ENCODE results near the gene CRYBG1.
"Not testable (repeated sequence)": the region's sequence is repeated elsewhere in the genome, so short reads cannot be mapped to it uniquely, and the experiment has no call there.

Gene CRYBG1

DNA sequence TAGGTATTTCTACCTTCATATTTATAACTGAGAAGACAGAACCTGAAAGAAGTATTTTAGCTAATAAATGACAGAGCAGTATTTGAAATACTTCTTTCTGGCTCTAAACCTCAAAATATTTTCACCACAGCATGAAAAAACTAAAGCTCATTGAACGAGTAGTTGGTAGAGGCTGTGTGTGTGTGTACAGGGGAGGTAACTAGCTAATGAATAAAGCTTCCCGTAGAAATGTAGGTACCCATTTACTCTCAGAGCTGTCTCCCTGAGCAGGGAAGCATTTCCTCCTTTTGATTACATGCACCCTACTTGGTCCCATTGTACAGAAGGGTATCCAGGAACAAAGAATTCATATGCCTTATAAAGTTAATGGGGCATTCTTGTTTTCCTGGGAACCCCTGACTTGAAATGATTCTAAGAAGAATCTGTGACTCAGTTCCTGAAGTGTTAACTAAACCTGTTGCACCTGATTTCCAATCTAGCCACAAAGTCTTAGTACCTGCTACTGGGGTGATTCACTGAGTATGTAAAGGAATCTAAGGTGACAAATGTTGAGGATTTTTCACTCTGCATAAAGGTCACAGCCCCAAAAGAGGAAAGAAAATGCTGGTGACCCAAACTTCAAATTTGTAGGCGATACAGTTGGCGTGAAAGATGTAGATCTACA lies 12.5 kb downstream of the CRYBG1 start:
- no peak for DNase-seq (ENCODE audit: low spot score)

DNA sequence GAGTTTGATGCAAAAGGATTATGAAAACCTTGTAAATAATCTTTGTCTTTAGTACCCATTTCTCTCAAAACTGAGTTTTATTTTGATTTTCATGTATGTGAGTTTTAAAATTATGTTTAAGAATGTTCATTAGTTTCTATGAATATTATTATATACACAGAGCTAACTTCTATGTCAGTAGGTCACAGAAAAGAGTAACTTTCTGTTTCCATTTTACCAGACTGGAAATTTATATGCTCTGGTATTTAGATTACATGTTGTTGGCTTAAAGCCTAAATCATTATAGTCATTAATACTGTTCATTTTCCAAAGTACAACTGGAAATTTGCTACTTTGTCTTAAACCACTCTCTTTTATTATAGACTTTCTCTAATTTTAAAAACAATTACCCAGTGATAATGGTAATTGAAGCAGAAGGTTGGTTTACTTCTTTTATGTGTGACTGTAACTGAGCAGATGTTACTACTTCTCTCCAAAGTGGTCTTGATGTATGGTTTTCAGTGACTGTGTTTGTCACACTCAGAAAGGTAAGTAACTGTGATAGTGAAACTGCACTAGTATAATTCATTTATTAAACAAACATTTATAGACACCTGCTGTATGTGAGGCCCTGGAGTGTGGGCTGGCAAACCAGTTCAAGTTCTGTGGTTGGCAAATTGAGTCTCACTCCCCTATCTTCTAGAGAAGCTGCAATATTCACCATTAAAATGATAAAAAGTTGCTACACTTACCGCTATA lies 13.2 kb downstream of the CRYBG1 start:
- no peak for DNase-seq (ENCODE audit: low spot score)

DNA sequence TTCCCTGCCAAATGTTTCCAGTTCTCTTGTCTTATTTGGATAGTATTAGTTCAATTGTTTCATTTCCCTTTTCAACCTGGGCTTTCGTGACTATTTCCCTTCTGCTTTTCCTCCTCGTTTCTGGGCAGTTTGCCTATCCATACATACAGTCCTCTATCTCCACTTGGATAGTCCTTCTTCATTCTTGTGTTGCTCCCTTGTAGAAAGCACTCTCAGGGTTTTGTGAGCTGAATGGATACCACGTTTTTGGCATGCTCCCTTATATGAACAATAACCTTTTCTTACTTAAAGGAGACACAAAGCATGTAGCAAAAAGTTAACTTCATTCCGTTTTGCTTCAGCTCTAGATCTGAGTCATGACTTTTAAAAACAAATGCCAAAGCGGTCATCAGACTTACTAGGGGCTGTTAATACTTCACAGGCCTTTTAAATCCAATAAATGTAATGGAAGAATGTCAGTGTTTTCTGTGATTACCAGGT lies 16.6 kb downstream of the CRYBG1 start:
- no peak for DNase-seq (ENCODE audit: low spot score)

DNA sequence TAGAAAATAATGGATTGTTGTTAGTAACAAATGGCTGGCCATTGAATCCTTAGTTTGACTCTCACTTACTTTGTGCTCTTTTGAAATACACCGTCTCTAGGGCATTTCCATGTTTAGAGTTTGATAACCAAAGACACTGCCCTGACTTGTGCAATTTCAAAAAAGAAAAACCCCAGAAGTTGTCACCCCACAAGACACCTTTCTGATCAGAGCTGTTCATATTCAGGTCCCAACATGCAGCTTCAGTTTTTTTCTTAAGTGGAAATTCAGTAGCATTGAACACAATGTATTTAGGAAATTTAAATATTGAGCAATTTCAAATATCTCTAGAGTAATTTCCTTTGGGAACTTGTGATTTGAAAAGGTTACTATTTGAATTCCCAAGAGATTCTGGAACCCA lies 19.4 kb downstream of the CRYBG1 start:
- DNase-seq (ENCODE audit: low spot score), result no peak

DNA sequence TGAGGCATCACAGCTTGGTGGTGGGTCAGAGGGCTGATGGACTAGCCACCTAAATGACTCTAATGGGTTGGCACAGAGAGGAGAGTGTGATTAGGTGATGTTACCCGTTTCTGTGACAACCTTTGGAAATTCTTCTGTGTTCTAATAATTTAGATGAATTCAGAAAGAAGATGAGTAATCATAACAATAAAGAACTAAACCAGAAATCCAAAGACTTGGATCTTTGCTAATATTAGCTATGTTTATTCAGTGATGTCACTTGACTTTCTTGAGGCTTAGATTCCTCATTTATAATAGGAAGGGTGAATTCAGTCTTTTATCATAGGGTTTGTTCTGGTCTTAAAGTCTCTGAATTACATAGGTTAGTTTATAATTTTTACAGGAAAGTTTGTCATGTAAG lies 19.9 kb downstream of the CRYBG1 start:
- DNase-seq (ENCODE audit: low spot score), result no peak

DNA sequence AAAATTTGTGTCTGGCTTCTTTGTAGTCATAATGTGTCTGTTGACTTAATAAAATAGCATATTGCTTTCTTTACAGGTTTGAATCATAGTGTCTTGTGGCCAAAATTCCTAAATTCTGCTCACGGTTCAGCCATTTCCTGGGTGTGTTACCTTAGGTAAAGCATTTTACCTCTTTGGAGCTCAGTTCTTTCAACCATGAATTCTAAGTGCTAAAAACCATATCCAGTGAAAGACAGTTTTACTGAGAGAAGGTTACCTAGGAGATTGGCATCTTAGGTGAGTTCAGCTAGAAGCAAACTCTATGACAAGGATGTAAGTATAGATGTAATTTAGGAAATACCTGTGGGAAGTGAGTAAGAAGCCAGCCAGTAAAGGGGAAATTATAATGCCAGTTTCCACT lies 20.7 kb downstream of the CRYBG1 start:
- no peak for DNase-seq (ENCODE audit: low spot score)

DNA sequence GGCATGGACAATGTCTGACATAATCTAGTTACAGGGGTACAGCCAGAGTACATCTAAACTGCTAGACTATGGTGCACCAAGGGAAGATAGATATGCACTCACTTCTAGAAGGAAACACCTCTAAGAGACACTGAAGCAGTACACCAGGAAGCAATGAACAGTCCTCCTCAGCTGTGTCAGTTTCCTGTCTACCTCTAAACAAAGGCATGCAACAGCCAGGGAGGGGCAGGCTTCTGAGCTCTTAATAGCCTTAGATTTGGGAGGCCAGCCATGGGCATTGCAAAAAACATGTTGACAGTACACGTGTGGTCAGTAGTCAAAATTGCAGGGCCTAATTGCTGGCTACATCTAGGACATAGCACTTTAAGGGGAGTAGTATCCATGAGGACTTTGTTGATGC lies 21.4 kb downstream of the CRYBG1 start:
- no peak for DNase-seq (ENCODE audit: low spot score)

DNA sequence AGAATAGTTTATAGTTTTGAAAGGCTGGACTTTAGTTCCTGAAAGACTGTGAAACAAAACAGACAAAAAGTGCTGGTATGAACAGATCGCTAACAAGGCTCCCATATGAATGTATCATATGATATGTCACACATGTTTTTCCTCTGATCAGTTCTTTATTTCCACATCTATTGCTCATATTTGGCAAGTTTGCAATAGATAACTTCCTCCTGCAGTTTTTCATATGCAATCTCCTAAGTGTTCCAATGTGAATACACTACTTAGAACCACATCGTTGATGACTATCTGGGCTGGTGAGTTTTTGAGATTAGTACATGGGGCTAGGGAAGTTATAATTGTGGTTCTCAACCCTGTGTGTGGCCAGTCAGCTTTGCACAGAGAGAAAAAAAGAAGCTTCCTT lies 23.1 kb downstream of the CRYBG1 start:
- no peak for DNase-seq (ENCODE audit: low spot score)

DNA sequence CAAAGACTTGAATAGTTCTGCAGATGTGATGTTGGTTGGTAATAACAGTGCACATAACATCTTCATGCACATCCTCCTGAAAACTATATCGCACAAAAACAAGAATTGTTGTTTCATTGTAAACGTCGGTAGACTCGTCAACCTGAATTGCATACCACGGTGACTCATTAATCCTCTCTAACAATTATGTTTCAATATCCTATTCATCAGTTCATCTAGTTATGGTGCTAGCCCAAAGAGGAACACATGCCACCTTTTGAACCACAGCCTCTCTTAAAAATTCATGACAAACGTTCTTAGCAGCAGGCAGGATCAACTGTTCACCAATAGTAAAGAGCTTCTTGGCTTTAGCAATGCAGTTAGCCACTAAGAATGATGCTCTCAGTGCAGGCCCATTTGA lies 25.0 kb downstream of the CRYBG1 start:
- no peak for DNase-seq (ENCODE audit: low spot score)

DNA sequence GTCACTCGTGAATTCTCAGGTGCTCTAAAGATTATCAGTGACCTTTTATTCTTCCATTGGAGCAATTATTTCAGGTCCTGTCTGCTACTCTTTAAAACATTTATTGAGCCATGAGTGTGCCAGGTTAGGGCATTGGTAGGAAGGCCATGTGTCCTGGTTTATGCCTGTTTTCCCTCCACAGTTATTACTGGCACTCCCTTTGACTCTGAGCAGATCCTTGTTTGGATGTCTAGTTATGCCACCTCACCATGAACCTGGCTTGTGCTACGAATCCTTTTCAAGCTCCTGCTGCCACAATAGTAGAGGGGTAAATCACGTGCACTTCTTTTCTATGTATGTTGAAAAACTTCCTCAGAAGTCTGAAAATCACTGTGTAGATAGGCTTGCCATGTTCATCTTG lies 27.4 kb downstream of the CRYBG1 start:
- no peak for DNase-seq (ENCODE audit: low spot score)

DNA sequence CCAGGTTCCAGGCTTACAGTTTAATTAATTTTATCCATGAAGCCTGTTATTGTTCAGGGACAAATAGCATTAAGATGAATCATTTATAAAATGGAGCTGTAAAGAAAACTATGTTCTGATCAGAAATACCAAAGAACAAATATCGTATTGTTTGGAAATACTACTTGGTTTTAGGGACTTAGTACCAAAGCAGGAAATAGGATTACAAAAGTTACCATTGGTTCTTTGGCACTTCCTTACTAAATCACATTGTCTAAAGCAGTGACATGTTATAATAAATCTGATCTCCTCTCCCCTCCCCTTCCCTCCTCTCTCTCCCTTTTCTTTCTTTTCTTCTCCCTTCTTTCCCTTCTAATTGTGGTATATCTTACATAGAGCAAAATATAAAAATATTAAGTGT lies 29.6 kb downstream of the CRYBG1 start:
- DNase-seq (ENCODE audit: low spot score), result no peak

DNA sequence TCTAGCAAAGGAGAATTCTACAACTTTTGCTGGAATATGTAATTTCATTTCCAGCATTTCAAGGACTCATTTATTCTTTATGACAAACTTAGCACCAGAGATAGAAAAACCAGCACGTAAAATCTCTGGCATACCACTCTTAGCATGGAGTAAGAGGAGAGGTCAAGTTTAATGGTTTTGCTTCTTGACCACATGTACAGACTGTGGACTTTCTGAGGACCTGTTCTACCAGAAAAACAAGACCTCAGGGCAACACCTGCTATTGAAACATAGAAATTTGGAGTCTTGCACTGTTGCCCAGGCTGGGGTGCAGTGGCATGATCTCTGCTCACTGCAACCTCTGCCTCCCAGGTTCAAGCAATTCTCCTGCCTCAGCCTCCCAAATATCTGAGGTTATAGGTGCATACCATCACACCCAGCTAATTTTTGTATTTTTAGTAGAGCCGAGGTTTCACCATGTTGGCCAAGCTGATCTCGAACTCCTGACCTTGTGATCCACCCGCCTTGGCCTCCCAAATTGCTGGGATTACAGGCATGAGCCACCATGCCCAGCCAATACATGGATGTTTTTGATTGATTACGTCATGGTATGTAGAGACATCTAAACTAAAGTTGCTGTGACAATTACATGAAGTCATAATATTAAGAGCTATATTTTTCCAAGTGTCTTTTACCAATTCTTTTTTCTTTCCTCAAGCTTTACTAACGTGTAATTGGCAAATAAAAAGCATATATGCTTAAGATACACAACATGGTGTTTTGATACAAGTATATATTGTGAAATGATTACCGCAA lies 36.1 kb downstream of the CRYBG1 start:
- DNase-seq (ENCODE audit: low spot score), result no peak

DNA sequence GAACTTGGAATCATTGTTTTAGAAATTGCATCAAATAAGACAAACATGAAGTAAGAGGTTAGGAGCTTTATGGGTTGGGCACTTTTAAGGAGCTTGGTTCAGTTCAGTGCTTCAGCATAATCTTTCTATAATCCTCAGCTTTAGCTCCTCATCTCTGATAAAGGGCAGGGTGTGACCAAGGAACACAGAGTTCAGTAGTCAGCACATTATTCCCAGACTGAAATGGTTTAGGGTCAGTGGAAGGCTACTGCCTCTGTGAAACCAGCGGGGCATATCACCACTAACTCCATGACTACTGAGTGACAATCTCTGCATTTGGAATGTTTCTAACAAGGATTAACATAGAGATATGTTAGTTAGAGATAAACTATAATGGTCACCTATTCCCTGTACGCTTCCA lies 36.9 kb downstream of the CRYBG1 start:
- DNase-seq (ENCODE audit: low spot score), result no peak

DNA sequence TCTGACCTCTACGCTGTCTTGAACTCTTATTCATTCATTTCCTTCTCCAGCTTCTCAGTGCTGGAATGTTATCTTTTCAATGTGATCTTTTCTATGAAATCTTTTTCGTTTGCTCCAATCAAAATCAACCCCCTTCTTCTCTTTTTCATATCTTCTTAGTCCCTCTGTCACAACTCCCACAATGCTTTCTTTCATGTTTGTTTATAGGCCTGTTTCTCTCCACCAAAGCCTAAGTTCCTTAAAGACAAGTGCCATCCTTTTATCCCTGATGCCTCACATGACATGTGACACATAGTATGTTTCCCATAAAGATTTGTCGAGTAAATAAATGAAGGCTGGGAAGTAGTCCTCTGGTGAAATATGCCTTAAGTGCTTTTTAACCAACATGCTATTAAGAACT lies 38.1 kb downstream of the CRYBG1 start:
- no peak for DNase-seq (ENCODE audit: low spot score)

DNA sequence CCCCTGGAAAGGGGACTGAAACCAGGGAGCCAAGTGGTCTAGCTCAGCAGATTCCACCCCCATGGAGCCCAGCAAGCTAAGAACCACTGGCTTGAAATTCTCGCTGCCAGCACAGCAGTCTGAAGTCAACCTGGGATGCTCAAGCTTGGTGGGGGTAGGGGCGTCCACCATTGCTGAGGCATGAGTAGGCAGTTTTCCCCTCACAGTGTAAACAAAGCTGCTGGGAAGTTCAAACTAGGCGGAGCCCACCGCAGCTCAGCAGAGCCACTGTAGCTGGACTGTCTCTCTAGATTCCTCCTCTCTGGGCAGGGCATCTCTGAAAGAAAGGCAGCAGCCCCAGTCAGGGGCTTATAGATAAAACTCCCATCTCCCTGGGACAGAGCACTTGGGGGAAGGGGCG lies 44.5 kb downstream of the CRYBG1 start:
- DNase-seq (ENCODE audit: low spot score), result not testable (repeated sequence)

DNA sequence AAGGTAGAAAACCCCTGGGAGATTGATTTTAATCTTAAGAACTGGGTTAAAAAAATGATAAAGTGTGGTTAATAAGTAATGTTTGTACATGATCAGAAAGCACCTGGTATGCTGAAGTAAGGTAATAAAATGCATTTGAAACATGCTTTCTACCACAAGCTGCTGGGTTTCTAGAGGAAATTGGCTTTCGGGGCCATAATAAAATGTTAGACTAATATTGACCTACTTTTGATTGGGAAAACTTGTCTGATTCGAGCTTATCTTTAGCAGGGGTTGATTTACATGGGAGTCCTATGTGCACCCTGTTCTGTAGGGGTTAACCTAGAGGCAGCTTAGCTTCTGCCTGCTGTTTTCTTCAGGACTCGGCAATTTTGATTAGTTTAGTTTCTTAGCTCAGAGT lies 50.5 kb downstream of the CRYBG1 start:
- no peak for DNase-seq (ENCODE audit: low spot score)

DNA sequence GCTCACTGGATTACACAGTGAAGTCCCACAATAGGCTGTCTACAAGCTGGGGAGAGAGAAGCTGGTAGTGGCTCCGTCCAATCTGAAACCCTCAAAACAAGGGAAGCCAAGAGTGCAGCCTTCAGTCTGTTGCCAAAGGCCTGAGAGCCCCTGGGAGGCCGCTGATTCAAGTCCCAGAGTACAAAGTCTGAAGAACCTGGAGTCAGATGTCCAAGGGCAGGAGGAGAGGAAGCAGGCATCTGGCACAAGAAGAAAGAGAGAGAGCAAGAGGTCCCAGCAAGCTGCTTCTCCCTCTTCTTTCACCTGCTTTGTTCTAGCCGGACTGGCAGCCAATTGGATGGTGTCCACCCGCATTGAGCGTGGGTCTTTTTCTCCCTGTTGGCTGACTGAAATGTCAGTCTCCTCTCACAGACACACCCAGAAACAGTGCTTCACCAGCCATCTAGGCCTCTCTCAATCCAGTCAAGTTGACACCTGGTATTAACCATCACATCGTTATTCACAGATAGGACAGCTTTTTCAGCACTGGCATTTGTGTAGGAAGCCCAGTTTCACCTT lies 51.2 kb downstream of the CRYBG1 start:
- DNase-seq (ENCODE audit: low spot score), result no peak

DNA sequence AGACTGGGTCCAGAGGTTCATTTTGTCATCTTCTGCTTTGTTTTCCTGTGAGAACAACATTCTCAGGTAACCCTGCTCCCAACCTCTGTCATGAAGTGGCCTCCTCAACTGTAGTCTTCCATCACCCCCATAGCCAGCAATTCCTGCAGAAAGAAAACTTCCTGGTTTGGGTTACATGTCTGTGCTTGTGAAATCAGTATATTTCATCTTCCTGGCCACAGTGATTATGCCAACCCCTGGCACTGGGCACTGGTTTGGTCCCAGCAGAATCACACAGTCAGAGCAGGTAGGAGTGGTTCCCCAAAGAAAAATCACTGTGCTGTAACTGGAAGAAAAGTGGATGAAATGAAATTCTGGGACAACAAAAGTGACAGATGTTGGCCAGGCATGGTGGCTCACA lies 52.5 kb downstream of the CRYBG1 start:
- DNase-seq (ENCODE audit: low spot score), result no peak

DNA sequence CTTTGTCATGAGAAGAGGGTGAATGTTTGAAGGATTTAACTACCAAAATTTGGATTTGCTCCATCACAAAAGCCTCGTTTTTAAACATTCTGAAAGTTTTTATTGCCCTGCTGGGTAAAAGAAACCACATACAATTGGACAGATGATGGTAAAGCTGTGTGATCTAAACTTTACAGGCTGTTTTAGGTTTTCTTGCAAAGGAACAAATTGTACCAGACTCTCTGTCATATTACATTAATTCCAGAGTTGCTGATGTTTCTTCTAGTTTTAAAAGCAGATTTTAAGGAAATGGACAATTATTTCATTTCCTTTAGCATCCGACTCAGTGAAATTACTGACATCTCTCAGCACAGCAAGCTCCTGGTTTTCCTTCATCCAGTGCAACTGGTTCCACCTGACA lies 53.2 kb downstream of the CRYBG1 start:
- DNase-seq (ENCODE audit: low spot score), result no peak

DNA sequence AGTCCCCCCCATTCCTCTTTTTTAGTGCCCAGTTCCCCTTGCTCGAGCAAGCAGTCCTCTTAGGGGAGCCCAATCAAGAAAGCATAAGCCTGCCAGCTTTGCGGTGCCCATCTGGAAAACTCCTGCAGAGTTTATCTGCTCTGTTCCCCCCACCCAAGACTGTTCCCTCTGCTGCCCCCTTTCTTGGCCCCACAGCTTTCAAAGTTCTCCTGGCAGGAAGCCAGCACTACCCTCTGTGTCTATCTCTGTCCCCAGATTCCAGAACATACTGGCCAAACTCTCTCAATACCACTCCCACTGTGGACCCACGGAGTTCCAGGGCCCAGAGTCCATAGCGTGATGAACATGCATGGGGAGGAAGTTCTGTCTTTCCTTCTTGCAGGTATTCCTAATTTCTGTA lies 55.4 kb downstream of the CRYBG1 start:
- DNase-seq (ENCODE audit: low spot score), result no peak

DNA sequence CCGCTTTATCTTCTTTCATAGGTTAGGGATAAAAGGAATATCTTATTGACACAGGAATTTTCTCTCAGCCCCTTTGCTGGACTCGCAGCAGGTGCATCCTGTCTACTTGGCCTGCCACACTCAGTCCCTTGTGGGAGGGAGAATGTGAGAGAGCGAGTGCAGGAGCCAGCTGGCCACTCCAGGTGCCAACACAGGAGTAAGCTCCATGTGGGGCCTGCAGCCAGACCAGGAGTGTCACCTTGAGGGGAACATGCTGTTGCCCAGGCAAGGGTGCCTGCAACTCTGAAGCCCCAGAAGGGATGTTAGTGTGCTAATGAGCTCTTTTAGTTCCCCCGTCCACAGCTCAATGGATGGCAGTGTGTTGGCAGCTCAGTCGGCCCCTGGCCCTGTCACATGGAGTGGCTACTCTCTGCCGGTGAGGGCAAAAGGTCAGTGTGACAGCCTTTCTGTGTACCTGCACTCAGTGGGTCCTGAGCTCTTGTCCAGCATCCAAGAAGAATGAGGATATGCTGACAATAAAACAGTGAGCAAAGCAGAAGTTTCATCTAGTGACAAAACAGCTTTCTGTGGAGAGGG lies 57.1 kb downstream of the CRYBG1 start:
- no peak for DNase-seq (ENCODE audit: low spot score)

DNA sequence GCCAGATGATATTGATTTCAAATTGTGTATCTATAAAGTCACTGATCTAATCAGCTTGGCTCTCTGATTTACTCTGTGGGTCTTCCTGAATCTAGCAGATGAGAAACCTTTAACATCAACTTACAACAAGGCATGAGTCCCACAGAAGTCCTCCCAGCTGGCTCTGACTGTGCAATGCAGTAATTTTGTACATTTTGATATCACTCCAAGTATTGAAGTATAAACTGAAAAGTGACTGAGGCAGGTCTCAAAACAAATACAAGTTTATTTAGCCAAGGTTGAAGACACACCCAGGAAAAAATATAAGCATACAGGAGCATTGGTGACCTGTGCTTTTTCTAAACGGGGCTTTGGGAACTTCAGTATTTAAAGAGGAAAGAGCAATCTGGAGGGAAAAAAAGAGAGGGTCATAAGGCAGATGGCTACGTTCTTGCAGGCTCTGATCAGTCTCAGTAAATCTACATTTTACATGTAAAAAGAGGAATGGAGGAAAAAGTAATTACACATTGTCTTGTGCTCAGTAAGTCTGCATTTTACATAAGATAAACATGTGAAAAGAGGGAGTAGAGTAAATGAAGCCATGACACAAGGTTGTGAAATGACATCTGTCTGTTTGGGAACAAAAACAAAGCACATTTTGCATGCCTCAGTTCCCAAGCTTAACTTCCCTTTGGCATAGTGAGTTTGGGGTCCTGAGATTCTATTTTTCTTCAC lies 59.5 kb downstream of the CRYBG1 start:
- no peak for DNase-seq (ENCODE audit: low spot score)
